ENCODE measurements around the gene POU2F2. TPM values are rescaled to one million over a fixed set of nuclear protein-coding genes. Genes with fewer than 3 reads are reported as not detected.

The POU2F2 gene
- total RNA-seq, 1 experiment from 2014 or later = 61.9 TPM

GRCh38 chr19:42075616-42076379 is 56.4 kb downstream of the POU2F2 start, which contains the start of gene ZNF574:
ZNF574 (plus strand) TSS chr19:42076166; CDS start chr19:42078607, 2,441 bp downstream.
- H3K9me2 ChIP-seq (replicated peaks; ENCODE audit: insufficient read depth, low read length) = no peaks in the 10 kb centered on the region
- DNase-seq = peak; percentile 100
- no peaks in the 10 kb centered on the region for H3K9me3 ChIP-seq (ENCODE audit: low read length)
- H4K20me1 ChIP-seq (ENCODE audit: insufficient read depth, low read depth, low read length) = peaks cover 40% of the 10 kb centered on the region
- H3K27me3 ChIP-seq (ENCODE audit: low read length) = no peaks in the 10 kb centered on the region
- peaks cover 33% of the 10 kb centered on the region for H3K79me2 ChIP-seq (ENCODE audit: low read length)
- H3K36me3 ChIP-seq (ENCODE audit: insufficient read depth, low read length) = peaks cover 9% of the 10 kb centered on the region; the same call in 1 of the 2 replicates
- peak within 1 kb of the TSS; percentile 86 for H3K27ac ChIP-seq (ENCODE audit: low read length)
- H3K4me2 ChIP-seq (ENCODE audit: low read depth, low read length, poor library complexity, severe bottlenecking) = peak within 1 kb of the TSS; percentile 99
- peak within 1 kb of the TSS; percentile 100 for H3K9ac ChIP-seq (ENCODE audit: low read length)
- H3K4me1 ChIP-seq (ENCODE audit: low read length) = peaks cover 22% of the 10 kb centered on the region
- H3K4me3 ChIP-seq (ENCODE audit: low read length) = peak within 1 kb of the TSS; percentile 99
- peak within 1 kb of the TSS; percentile 85; the same call in 1 of the 2 replicates for H2AFZ ChIP-seq (ENCODE audit: low read length)

- H3K4me1 ChIP-seq (ENCODE audit: low read length) = peaks cover 22% of the 10 kb centered on the region
- peak overlapping the region; percentile 85; the same call in 1 of the 2 replicates for H2AFZ ChIP-seq (ENCODE audit: low read length)
- H3K79me2 ChIP-seq (ENCODE audit: low read length) = peaks cover 33% of the 10 kb centered on the region
- peak overlapping the region; percentile 99 for H3K4me2 ChIP-seq (ENCODE audit: low read depth, low read length, poor library complexity, severe bottlenecking)
- peak overlapping the region; percentile 99 for H3K4me3 ChIP-seq (ENCODE audit: low read length)
- peaks cover 9% of the 10 kb centered on the region; the same call in 1 of the 2 replicates for H3K36me3 ChIP-seq (ENCODE audit: insufficient read depth, low read length)
- H4K20me1 ChIP-seq (ENCODE audit: insufficient read depth, low read depth, low read length) = peaks cover 34% of the 10 kb centered on the region
- peak overlapping the region; percentile 86 for H3K27ac ChIP-seq (ENCODE audit: low read length)
- H3K27me3 ChIP-seq (ENCODE audit: low read length) = no peaks in the 10 kb centered on the region
- H3K9me2 ChIP-seq (replicated peaks; ENCODE audit: insufficient read depth, low read length) = no peaks in the 10 kb centered on the region
- DNase-seq = no peak
- H3K9me3 ChIP-seq (ENCODE audit: low read length) = no peaks in the 10 kb centered on the region
- peak overlapping the region; percentile 100 for H3K9ac ChIP-seq (ENCODE audit: low read length)
Measured at GRCh38 chr19:42075364-42075615, 57.0 kb downstream of the POU2F2 start.

DNA sequence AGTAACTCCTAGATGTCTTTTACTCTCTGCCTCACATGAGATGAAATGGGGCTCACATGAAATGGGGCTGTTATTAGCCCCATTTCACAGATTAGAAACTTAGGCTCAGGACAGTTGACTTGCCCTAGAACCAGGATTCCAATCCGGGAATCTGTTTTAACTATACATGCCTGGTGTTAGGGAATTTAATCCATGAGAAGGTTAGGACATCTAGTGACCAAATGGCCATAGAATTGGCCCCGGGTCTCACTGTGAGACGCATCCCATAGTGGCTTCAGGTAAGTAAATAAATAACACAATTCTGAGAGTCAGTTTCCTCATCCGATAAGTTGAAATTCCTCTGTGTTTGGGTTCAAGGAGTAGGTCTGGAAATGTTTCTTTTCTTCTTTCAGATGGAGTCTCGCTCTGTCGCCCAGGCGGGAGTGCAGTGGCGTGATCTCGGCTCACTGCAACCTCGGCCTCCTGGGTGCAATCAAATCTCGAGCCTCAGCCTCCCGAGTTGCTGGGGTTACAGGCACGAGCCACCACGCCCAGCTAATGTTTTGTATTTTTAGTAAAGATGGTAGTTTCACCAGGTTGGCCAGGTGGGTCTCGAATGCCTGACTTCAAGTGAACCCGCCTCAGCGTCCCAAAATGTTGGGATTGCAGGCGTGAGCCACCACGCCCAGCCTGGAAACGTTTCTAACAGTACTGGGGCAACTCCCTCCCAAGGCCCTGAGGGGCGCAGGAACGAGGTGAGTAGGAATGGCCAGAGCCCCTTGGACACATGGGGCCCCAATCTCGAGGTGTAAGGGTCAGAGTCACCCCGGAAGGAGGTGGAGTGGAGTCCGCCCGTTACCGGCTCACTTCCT is 57.5 kb downstream of the POU2F2 start:
- peak; percentile 69 for DNase-seq
- Histone ChIP-seq H3K4me1 (ENCODE audit: low read length) (peaks cover 22% of the 10 kb centered on the region), H2AFZ (ENCODE audit: low read length) (no peak overlapping the region), H3K36me3 (ENCODE audit: insufficient read depth, low read length) (peaks cover 9% of the 10 kb centered on the region; the same call in 1 of the 2 replicates), H3K9me3 (ENCODE audit: low read length) (no peaks in the 10 kb centered on the region), H3K9me2 (replicated peaks; ENCODE audit: insufficient read depth, low read length) (no peaks in the 10 kb centered on the region), H3K27me3 (ENCODE audit: low read length) (no peaks in the 10 kb centered on the region), H3K27ac (ENCODE audit: low read length) (peak overlapping the region; percentile 86), H3K79me2 (ENCODE audit: low read length) (peaks cover 33% of the 10 kb centered on the region), H3K4me2 (ENCODE audit: low read depth, low read length, poor library complexity, severe bottlenecking) (peak overlapping the region; percentile 99), H3K4me3 (ENCODE audit: low read length) (peak overlapping the region; percentile 99), H3K9ac (ENCODE audit: low read length) (peak overlapping the region; percentile 100), H4K20me1 (ENCODE audit: insufficient read depth, low read depth, low read length) (peaks cover 31% of the 10 kb centered on the region)

GRCh38 chr19:42071247-42071646 is 61.0 kb downstream of the POU2F2 start:
- Histone ChIP-seq H3K9me3 (ENCODE audit: low read length) (no peaks in the 10 kb centered on the region), H3K79me2 (ENCODE audit: low read length) (peaks cover under 1% of the 10 kb centered on the region), H3K4me2 (ENCODE audit: low read depth, low read length, poor library complexity, severe bottlenecking) (no peak overlapping the region), H3K36me3 (ENCODE audit: insufficient read depth, low read length) (no peaks in the 10 kb centered on the region), H4K20me1 (ENCODE audit: insufficient read depth, low read depth, low read length) (no peaks in the 10 kb centered on the region), H2AFZ (ENCODE audit: low read length) (no peak overlapping the region), H3K27me3 (ENCODE audit: low read length) (no peaks in the 10 kb centered on the region), H3K4me1 (ENCODE audit: low read length) (peaks cover 11% of the 10 kb centered on the region), H3K9ac (ENCODE audit: low read length) (no peak overlapping the region), H3K9me2 (replicated peaks; ENCODE audit: insufficient read depth, low read length) (no peaks in the 10 kb centered on the region), H3K4me3 (ENCODE audit: low read length) (no peak overlapping the region), H3K27ac (ENCODE audit: low read length) (no peak overlapping the region)
- DNase-seq = no peak

- no peak within 1 kb of the TSS for H3K4me2 ChIP-seq (ENCODE audit: low read depth, low read length, poor library complexity, severe bottlenecking)
- no peak within 1 kb of the TSS for H3K27ac ChIP-seq (ENCODE audit: low read length)
- H3K36me3 ChIP-seq (ENCODE audit: insufficient read depth, low read length) = no peaks in the 10 kb centered on the region
- no peak within 1 kb of the TSS for H3K9ac ChIP-seq (ENCODE audit: low read length)
- H3K9me3 ChIP-seq (ENCODE audit: low read length) = no peaks in the 10 kb centered on the region
- no peak within 1 kb of the TSS for H2AFZ ChIP-seq (ENCODE audit: low read length)
- H3K4me1 ChIP-seq (ENCODE audit: low read length) = peaks cover 4% of the 10 kb centered on the region
- no peak within 1 kb of the TSS for H3K4me3 ChIP-seq (ENCODE audit: low read length)
- no peaks in the 10 kb centered on the region for H3K79me2 ChIP-seq (ENCODE audit: low read length)
- no peaks in the 10 kb centered on the region for H3K9me2 ChIP-seq (replicated peaks; ENCODE audit: insufficient read depth, low read length)
- no peaks in the 10 kb centered on the region for H3K27me3 ChIP-seq (ENCODE audit: low read length)
- no peak for DNase-seq
- no peaks in the 10 kb centered on the region for H4K20me1 ChIP-seq (ENCODE audit: insufficient read depth, low read depth, low read length)
Measured at GRCh38 chr19:42069619-42070351, 62.5 kb downstream of the POU2F2 start, which contains the start of gene GRIK5. GRIK5 (minus strand) TSS chr19:42070206; CDS start chr19:42065770, 4,436 bp downstream.

DNA sequence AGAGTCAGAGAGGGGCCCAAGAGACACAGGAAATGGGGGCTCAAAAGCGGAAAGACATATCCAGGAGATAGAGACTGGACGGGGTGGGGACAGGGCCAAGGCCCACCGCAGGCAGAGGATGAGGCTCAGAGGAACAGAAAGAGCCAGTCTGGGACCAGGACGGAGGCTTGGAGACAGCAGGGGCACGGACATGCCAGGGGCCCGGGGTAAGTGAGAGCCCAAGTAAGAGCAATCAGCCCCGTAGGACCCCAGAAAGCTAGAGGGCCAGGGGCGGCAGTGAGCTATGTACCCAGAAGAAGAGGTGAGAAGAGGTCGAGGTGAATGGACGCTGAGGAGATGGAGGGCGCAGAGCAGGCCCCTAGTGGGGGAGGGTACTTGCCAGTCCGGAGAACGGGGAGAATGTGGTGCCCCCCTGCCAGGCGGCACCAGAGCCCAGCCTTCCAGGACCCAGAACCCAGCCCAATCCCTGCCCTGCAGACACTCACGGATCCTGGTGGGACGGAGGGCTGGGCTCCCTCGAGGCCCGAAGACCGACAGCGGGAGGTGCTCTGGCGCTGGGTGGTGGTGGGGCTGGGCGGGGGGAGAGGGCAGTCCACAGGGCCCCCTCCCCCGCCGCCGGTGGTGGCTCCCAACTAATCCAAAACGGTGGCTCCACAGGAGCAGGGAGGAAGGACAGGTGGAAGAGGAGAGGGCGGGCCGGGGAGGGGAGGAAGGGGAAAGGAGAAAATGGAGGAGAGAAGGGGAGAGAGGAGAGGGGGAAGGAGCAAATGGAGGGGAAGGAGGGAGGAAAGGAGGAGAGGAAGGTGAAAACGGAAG is 63.3 kb downstream of the POU2F2 start:
- no peak overlapping the region for H3K9ac ChIP-seq (ENCODE audit: low read length)
- no peak overlapping the region for H3K27ac ChIP-seq (ENCODE audit: low read length)
- no peak for DNase-seq
- no peak overlapping the region for H2AFZ ChIP-seq (ENCODE audit: low read length)
- H3K36me3 ChIP-seq (ENCODE audit: insufficient read depth, low read length) = no peaks in the 10 kb centered on the region
- no peaks in the 10 kb centered on the region for H4K20me1 ChIP-seq (ENCODE audit: insufficient read depth, low read depth, low read length)
- no peak overlapping the region for H3K4me3 ChIP-seq (ENCODE audit: low read length)
- H3K9me3 ChIP-seq (ENCODE audit: low read length) = no peaks in the 10 kb centered on the region
- no peaks in the 10 kb centered on the region for H3K9me2 ChIP-seq (replicated peaks; ENCODE audit: insufficient read depth, low read length)
- no peaks in the 10 kb centered on the region for H3K27me3 ChIP-seq (ENCODE audit: low read length)
- no peaks in the 10 kb centered on the region for H3K79me2 ChIP-seq (ENCODE audit: low read length)
- H3K4me2 ChIP-seq (ENCODE audit: low read depth, low read length, poor library complexity, severe bottlenecking) = no peak overlapping the region
- H3K4me1 ChIP-seq (ENCODE audit: low read length) = no peaks in the 10 kb centered on the region

DNA sequence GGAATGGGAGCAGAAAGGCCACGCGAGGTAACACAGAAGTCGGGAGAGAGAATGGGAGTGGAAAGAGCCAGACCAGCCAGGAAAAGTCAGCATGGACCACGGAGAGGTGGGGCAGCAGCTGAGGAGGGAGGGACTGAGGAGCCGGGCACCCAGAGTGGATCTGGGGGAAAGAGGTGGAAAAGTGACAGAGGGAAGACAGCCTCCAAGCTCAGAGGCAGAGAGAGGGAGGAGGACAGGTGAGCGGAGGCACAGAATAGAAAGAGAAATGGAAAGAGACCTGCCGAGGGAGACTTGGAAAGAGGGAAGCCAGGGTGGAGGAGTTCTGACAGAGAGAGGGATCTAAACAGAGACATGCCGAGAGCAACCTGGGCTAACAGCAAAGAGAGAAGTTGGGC is 63.9 kb downstream of the POU2F2 start:
- no peak overlapping the region for H3K4me2 ChIP-seq (ENCODE audit: low read depth, low read length, poor library complexity, severe bottlenecking)
- H3K4me1 ChIP-seq (ENCODE audit: low read length) = no peaks in the 10 kb centered on the region
- no peaks in the 10 kb centered on the region for H4K20me1 ChIP-seq (ENCODE audit: insufficient read depth, low read depth, low read length)
- no peak overlapping the region for H3K4me3 ChIP-seq (ENCODE audit: low read length)
- no peaks in the 10 kb centered on the region for H3K9me3 ChIP-seq (ENCODE audit: low read length)
- no peaks in the 10 kb centered on the region for H3K36me3 ChIP-seq (ENCODE audit: insufficient read depth, low read length)
- H3K9ac ChIP-seq (ENCODE audit: low read length) = no peak overlapping the region
- no peak for DNase-seq
- H3K9me2 ChIP-seq (replicated peaks; ENCODE audit: insufficient read depth, low read length) = no peaks in the 10 kb centered on the region
- no peaks in the 10 kb centered on the region for H3K79me2 ChIP-seq (ENCODE audit: low read length)
- no peaks in the 10 kb centered on the region for H3K27me3 ChIP-seq (ENCODE audit: low read length)
- no peak overlapping the region for H2AFZ ChIP-seq (ENCODE audit: low read length)
- no peak overlapping the region for H3K27ac ChIP-seq (ENCODE audit: low read length)

Data from Karpas-422 (cell line).